ENCODE results near the gene DCAF4L1.
A peak's percentile ranks its signal among the peaks of the same experiment; 100 is the strongest.

The DCAF4L1 gene

DNA sequence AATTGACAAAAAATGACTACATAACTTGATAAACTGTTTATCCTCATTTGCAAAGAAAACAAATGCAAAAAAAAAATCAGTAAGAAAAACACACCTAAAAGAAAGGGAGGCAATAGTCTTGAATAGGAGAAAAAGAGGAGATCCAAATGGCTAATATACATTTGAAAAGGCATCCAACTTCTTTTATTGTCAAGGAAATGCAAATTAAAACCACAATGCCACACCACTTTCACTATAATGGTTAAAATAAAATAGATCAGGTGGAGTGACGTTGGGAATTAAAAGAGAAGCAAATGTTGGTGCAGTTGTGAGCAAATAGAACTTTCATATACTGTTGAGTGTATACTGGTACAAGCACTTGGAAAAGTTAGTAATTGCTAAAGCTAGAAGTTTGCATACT lies 3.6 kb downstream of the DCAF4L1 start:
- Histone ChIP-seq H3K36me3 (ENCODE audit: control insufficient read depth in 4 of 4, insufficient read depth in 4 of 4, low read length in 3 of 4) (no peaks in the 10 kb centered on the region), H3K4me3 (ENCODE audit: control insufficient read depth in 1 of 7, extremely low read depth in 1 of 7, insufficient read depth in 4 of 7, low read depth in 2 of 7, low read length in 6 of 7) (no peak overlapping the region), H3K9me3 (ENCODE audit: control extremely low read depth in 1 of 5, control insufficient read depth in 4 of 5, insufficient read depth in 2 of 5, low read depth in 1 of 5, low read length in 4 of 5) (no peaks in the 10 kb centered on the region), H3K27ac (ENCODE audit: insufficient read depth in 1 of 2, low read depth in 1 of 2, low read length in 2 of 2, poor library complexity in 1 of 2, severe bottlenecking in 2 of 2) (no peak overlapping the region), H3K27me3 (replicated peaks in 2 of 5; ENCODE audit: control insufficient read depth in 4 of 5, insufficient read depth in 5 of 5, low read length in 4 of 5) (no peaks in the 10 kb centered on the region), H3K4me1 (ENCODE audit: control extremely low read depth in 1 of 4, control insufficient read depth in 4 of 4, insufficient read depth in 4 of 4, low read length in 3 of 4) (peaks cover 6 to 9% (median 7%) of the 10 kb centered on the region in 4 experiments)
- POLR2A ChIA-PET, result no interaction called here
- CTCF ChIA-PET, result no interaction called here
- no CpG with 5 or more reads among the region's 1 CpG for WGBS (ENCODE audit: insufficient coverage)
- DNase-seq, result no peak

DNA sequence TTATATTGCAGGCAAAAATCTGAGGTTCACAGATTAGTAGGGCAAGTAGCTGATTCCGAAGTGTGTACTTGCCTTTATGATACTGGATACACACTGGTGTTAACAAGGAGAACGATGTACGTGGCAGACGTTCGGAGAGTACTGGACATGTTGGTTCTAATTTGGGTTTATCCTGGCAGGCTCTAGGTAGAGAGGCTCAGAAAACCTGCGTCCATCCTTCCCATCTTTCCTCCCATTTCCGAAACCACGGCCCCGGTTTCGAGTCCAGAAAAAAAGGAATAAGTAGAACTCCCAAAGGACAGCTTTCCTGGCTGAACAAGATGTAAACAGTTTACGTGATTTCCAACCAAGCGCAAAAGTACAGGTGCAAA lies 8.4 kb downstream of the DCAF4L1 start:
- Histone ChIP-seq H3K36me3 (ENCODE audit: control insufficient read depth in 4 of 4, insufficient read depth in 4 of 4, low read length in 3 of 4) (no peaks in the 10 kb centered on the region), H3K9me3 (ENCODE audit: control extremely low read depth in 1 of 5, control insufficient read depth in 4 of 5, insufficient read depth in 2 of 5, low read depth in 1 of 5, low read length in 4 of 5) (no peaks in the 10 kb centered on the region), H3K27ac (ENCODE audit: insufficient read depth in 1 of 2, low read depth in 1 of 2, low read length in 2 of 2, poor library complexity in 1 of 2, severe bottlenecking in 2 of 2) (peak overlapping the region; percentile 68 to 87), H3K27me3 (replicated peaks in 2 of 5; ENCODE audit: control insufficient read depth in 4 of 5, insufficient read depth in 5 of 5, low read length in 4 of 5) (no peaks in the 10 kb centered on the region), H3K4me1 (ENCODE audit: control extremely low read depth in 1 of 4, control insufficient read depth in 4 of 4, insufficient read depth in 4 of 4, low read length in 3 of 4) (peaks cover 16 to 20% (median 19%) of the 10 kb centered on the region in 4 experiments), H3K4me3 (ENCODE audit: control insufficient read depth in 1 of 7, extremely low read depth in 1 of 7, insufficient read depth in 4 of 7, low read depth in 2 of 7, low read length in 6 of 7) (peak overlapping the region; percentile 70 to 98 (median 92))
- WGBS (ENCODE audit: insufficient coverage), result 0% methylated on average over 11 of the region's 12 CpGs
- ChIA-PET CTCF (interaction anchor here (0.6 to 2.0 kb wide), 5 partner anchors 11 to 26 kb away, joined by 3 to 4 read pairs (median 4); no protein-coding TSS in a partner anchor), POLR2A (interaction anchor here (0.6 kb wide), 1 partner anchor 38 kb away, joined by 4 read pairs; no protein-coding TSS in a partner anchor)
- peak in 2 of 3 donors; percentile 47 to 61 for DNase-seq

- H3K9me3 ChIP-seq (ENCODE audit: control extremely low read depth in 1 of 5, control insufficient read depth in 4 of 5, insufficient read depth in 2 of 5, low read depth in 1 of 5, low read length in 4 of 5), result no peaks in the 10 kb centered on the region
- WGBS (ENCODE audit: insufficient coverage), result 0% methylated on average over 62 of the region's 64 CpGs
- peak within 1 kb of the TSS; percentile 70 to 98 (median 92) for H3K4me3 ChIP-seq (ENCODE audit: control insufficient read depth in 1 of 7, extremely low read depth in 1 of 7, insufficient read depth in 4 of 7, low read depth in 2 of 7, low read length in 6 of 7)
- peaks cover 16 to 20% (median 19%) of the 10 kb centered on the region in 4 experiments for H3K4me1 ChIP-seq (ENCODE audit: control extremely low read depth in 1 of 4, control insufficient read depth in 4 of 4, insufficient read depth in 4 of 4, low read length in 3 of 4)
- ChIA-PET POLR2A (interaction anchor here (0.6 kb wide), 1 partner anchor 37 kb away, joined by 4 read pairs; no protein-coding TSS in a partner anchor), CTCF (interaction anchor here (0.8 to 2.0 kb wide), 6 partner anchors 10 to 31 kb away, joined by 3 to 4 read pairs (median 4); no protein-coding TSS in a partner anchor)
- H3K27me3 ChIP-seq (replicated peaks in 2 of 5; ENCODE audit: control insufficient read depth in 4 of 5, insufficient read depth in 5 of 5, low read length in 4 of 5), result no peaks in the 10 kb centered on the region
- peak; percentile 95 to 98 (median 97) for DNase-seq
- peak within 1 kb of the TSS; percentile 68 to 87 for H3K27ac ChIP-seq (ENCODE audit: insufficient read depth in 1 of 2, low read depth in 1 of 2, low read length in 2 of 2, poor library complexity in 1 of 2, severe bottlenecking in 2 of 2)
- no peaks in the 10 kb centered on the region for H3K36me3 ChIP-seq (ENCODE audit: control insufficient read depth in 4 of 4, insufficient read depth in 4 of 4, low read length in 3 of 4)
These were observed 9.0 kb downstream of the DCAF4L1 start, which contains the start of gene SLC30A9 for GRCh38 chr4:41990365-41991111. Gene SLC30A9 (plus strand): TSS chr4:41990530. CDS start chr4:41990652, 122 bp downstream.

DNA sequence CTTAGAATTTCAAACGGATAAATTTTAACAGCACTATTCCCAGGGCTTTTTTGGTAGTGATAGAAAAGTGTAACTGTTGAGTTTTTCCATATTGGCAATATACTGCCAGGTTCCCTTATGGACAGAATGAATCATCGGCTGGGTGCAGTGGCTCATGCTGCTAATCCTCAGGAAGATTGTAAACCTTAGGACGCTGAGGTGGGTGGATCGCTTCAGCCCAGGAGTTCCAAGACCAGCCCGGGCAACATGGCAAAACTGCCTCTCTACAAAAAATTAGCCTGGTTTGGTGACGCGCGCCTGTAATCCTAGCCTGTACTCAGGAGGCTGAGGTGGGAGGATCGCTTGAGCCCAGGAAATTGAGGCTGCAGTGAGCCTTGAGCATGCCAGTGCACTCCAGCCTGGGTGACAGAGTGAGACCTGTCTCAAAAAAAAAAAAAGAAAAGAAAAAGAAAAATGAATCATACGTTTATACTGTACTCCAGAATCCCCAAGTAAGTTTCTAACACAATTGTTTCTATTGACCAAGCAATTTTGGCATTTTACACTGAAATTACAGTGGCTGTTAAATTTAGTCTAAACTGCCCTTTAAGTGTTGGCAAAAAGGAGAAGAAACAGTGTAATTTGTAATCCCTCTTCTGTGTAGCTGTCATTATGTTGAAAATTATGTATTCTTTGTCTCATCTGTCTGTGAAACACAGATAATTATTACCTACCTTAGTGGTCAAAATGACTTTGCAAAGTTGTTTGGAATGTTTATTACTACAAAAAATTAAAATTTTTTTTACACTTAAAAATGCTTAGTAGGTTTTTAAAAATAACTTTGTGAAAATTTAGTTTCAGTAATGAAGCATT lies 10.6 kb downstream of the DCAF4L1 start:
- WGBS (ENCODE audit: insufficient coverage), result 100% methylated on average over 3 of the region's 10 CpGs
- ChIA-PET CTCF (interaction anchor here (1.0 to 1.3 kb wide), 2 partner anchors 18 to 33 kb away, joined by 3 to 4 read pairs; no protein-coding TSS in a partner anchor), POLR2A (no interaction called here)
- peak overlapping the region in 2 of 7 experiments; percentile 10 to 92 for H3K4me3 ChIP-seq (ENCODE audit: control insufficient read depth in 1 of 7, extremely low read depth in 1 of 7, insufficient read depth in 4 of 7, low read depth in 2 of 7, low read length in 6 of 7)
- peak overlapping the region in 1 of 2 experiments; percentile 28 for H3K27ac ChIP-seq (ENCODE audit: insufficient read depth in 1 of 2, low read depth in 1 of 2, low read length in 2 of 2, poor library complexity in 1 of 2, severe bottlenecking in 2 of 2)
- H3K27me3 ChIP-seq (replicated peaks in 2 of 5; ENCODE audit: control insufficient read depth in 4 of 5, insufficient read depth in 5 of 5, low read length in 4 of 5), result no peaks in the 10 kb centered on the region
- peak in 1 of 3 donors; percentile 19 for DNase-seq
- H3K9me3 ChIP-seq (ENCODE audit: control extremely low read depth in 1 of 5, control insufficient read depth in 4 of 5, insufficient read depth in 2 of 5, low read depth in 1 of 5, low read length in 4 of 5), result no peaks in the 10 kb centered on the region
- peaks cover 16 to 20% (median 19%) of the 10 kb centered on the region in 4 experiments for H3K4me1 ChIP-seq (ENCODE audit: control extremely low read depth in 1 of 4, control insufficient read depth in 4 of 4, insufficient read depth in 4 of 4, low read length in 3 of 4)
- H3K36me3 ChIP-seq (ENCODE audit: control insufficient read depth in 4 of 4, insufficient read depth in 4 of 4, low read length in 3 of 4), result no peaks in the 10 kb centered on the region

GRCh38 chr4:41992967-41993857 lies 11.7 kb downstream of the DCAF4L1 start:
- DNase-seq, result no peak
- no peak overlapping the region for H3K4me3 ChIP-seq (ENCODE audit: control insufficient read depth in 1 of 7, extremely low read depth in 1 of 7, insufficient read depth in 4 of 7, low read depth in 2 of 7, low read length in 6 of 7)
- peaks cover 16 to 20% (median 19%) of the 10 kb centered on the region in 4 experiments for H3K4me1 ChIP-seq (ENCODE audit: control extremely low read depth in 1 of 4, control insufficient read depth in 4 of 4, insufficient read depth in 4 of 4, low read length in 3 of 4)
- no peaks in the 10 kb centered on the region for H3K9me3 ChIP-seq (ENCODE audit: control extremely low read depth in 1 of 5, control insufficient read depth in 4 of 5, insufficient read depth in 2 of 5, low read depth in 1 of 5, low read length in 4 of 5)
- no peaks in the 10 kb centered on the region for H3K27me3 ChIP-seq (replicated peaks in 2 of 5; ENCODE audit: control insufficient read depth in 4 of 5, insufficient read depth in 5 of 5, low read length in 4 of 5)
- no CpG with 5 or more reads among the region's 4 CpGs for WGBS (ENCODE audit: insufficient coverage)
- ChIA-PET POLR2A (interaction anchor here (0.7 kb wide), 1 partner anchor 56 kb away, joined by 3 read pairs; no protein-coding TSS in a partner anchor), CTCF (no interaction called here)
- no peak overlapping the region for H3K27ac ChIP-seq (ENCODE audit: insufficient read depth in 1 of 2, low read depth in 1 of 2, low read length in 2 of 2, poor library complexity in 1 of 2, severe bottlenecking in 2 of 2)
- H3K36me3 ChIP-seq (ENCODE audit: control insufficient read depth in 4 of 4, insufficient read depth in 4 of 4, low read length in 3 of 4), result peaks cover 0 to 2% (median 0%) of the 10 kb centered on the region in 4 experiments

DNA sequence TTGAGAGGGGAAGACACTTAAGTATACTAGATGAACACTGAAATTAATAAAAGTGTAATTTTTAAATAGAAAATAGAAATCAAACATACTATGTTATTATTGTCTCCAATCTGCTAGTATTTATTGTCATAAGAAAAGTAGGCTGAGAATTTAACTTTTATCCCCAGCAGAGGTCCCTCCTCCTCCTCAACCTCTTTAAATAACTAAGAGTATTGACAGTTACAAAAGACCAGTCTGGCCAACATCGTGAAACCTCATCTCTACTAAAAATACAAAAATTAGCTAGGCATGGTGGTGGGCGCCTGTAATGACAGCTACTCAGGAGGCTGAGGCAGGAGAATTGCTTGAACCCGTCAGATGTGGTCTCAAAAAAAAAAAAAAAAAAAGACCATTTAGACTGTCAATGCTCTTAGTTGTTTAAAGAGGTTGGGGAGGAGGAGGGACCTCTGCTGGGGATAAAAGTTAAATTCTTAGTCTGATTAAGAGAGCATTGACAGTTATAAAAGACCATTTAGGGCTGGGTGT lies 13.0 kb downstream of the DCAF4L1 start:
- Histone ChIP-seq H3K27me3 (replicated peaks in 2 of 5; ENCODE audit: control insufficient read depth in 4 of 5, insufficient read depth in 5 of 5, low read length in 4 of 5) (no peaks in the 10 kb centered on the region), H3K9me3 (ENCODE audit: control extremely low read depth in 1 of 5, control insufficient read depth in 4 of 5, insufficient read depth in 2 of 5, low read depth in 1 of 5, low read length in 4 of 5) (no peaks in the 10 kb centered on the region), H3K27ac (ENCODE audit: insufficient read depth in 1 of 2, low read depth in 1 of 2, low read length in 2 of 2, poor library complexity in 1 of 2, severe bottlenecking in 2 of 2) (no peak overlapping the region), H3K36me3 (ENCODE audit: control insufficient read depth in 4 of 4, insufficient read depth in 4 of 4, low read length in 3 of 4) (peaks cover 0 to 3% (median 1%) of the 10 kb centered on the region in 4 experiments), H3K4me1 (ENCODE audit: control extremely low read depth in 1 of 4, control insufficient read depth in 4 of 4, insufficient read depth in 4 of 4, low read length in 3 of 4) (peaks cover 13 to 18% (median 17%) of the 10 kb centered on the region in 4 experiments), H3K4me3 (ENCODE audit: control insufficient read depth in 1 of 7, extremely low read depth in 1 of 7, insufficient read depth in 4 of 7, low read depth in 2 of 7, low read length in 6 of 7) (no peak overlapping the region)
- CTCF ChIA-PET, result interaction anchor here (0.6 to 1.1 kb wide), 2 partner anchors 36 to 329 kb away, joined by 4 to 5 read pairs; no protein-coding TSS in a partner anchor
- POLR2A ChIA-PET, result interaction anchor here (0.7 kb wide), 1 partner anchor 24 kb away, joined by 3 read pairs; no protein-coding TSS in a partner anchor
- peak; percentile 13 to 51 (median 38) for DNase-seq
- 100% methylated on average over 1 of the region's 3 CpGs for WGBS (ENCODE audit: insufficient coverage)

All from common myeloid progenitor, CD34-positive (primary cell).